ENCODE measurements around the gene CNTN4.

The CNTN4 gene

GRCh38 chr3:2266606-2267005, 167.9 kb downstream of the CNTN4 start:
- no peak for DNase-seq (ENCODE audit: low read depth in 2 of 2)

GRCh38 chr3:2268779-2269178, 170.1 kb downstream of the CNTN4 start:
- DNase-seq (ENCODE audit: low read depth in 2 of 2): no peak

GRCh38 chr3:2274526-2274925, 175.9 kb downstream of the CNTN4 start:
- DNase-seq (ENCODE audit: low read depth in 2 of 2): no peak

GRCh38 chr3:2283818-2284217, 185.2 kb downstream of the CNTN4 start:
- no peak for DNase-seq (ENCODE audit: low read depth in 2 of 2)

- no peak for DNase-seq (ENCODE audit: low read depth in 2 of 2)
Observed at GRCh38 chr3:2300938-2301337, 202.3 kb downstream of the CNTN4 start.

- no peak for DNase-seq (ENCODE audit: low read depth in 2 of 2)
Observed at GRCh38 chr3:2301361-2301760, 202.7 kb downstream of the CNTN4 start.

- DNase-seq (ENCODE audit: low read depth in 2 of 2): no peak
Observed at GRCh38 chr3:2303566-2303965, 204.9 kb downstream of the CNTN4 start.

- no peak for DNase-seq (ENCODE audit: low read depth in 2 of 2)
Observed at GRCh38 chr3:2311022-2311421, 212.4 kb downstream of the CNTN4 start.

- no peak for DNase-seq (ENCODE audit: low read depth in 2 of 2)
Observed at GRCh38 chr3:2317521-2317920, 218.9 kb downstream of the CNTN4 start.

GRCh38 chr3:2334921-2335320, 236.3 kb downstream of the CNTN4 start:
- no peak for DNase-seq (ENCODE audit: low read depth in 2 of 2)

- DNase-seq (ENCODE audit: low read depth in 2 of 2): no peak
Observed at GRCh38 chr3:2343031-2343682, 244.5 kb downstream of the CNTN4 start.

- no peak for DNase-seq (ENCODE audit: low read depth in 2 of 2)
Observed at GRCh38 chr3:2352134-2352762, 253.6 kb downstream of the CNTN4 start.

GRCh38 chr3:2354702-2355101, 256.0 kb downstream of the CNTN4 start:
- no peak for DNase-seq (ENCODE audit: low read depth in 2 of 2)

GRCh38 chr3:2356298-2356950, 257.8 kb downstream of the CNTN4 start:
- DNase-seq (ENCODE audit: low read depth in 2 of 2): no peak

GRCh38 chr3:2360815-2361214, 262.1 kb downstream of the CNTN4 start:
- no peak for DNase-seq (ENCODE audit: low read depth in 2 of 2)

GRCh38 chr3:2362122-2362521, 263.5 kb downstream of the CNTN4 start:
- DNase-seq (ENCODE audit: low read depth in 2 of 2): no peak

- DNase-seq (ENCODE audit: low read depth in 2 of 2): no peak
Observed at GRCh38 chr3:2363854-2364253, 265.2 kb downstream of the CNTN4 start.

GRCh38 chr3:2370317-2370716, 271.7 kb downstream of the CNTN4 start:
- DNase-seq (ENCODE audit: low read depth in 2 of 2): no peak

GRCh38 chr3:2372306-2372705, 273.6 kb downstream of the CNTN4 start:
- DNase-seq (ENCODE audit: low read depth in 2 of 2): no peak

GRCh38 chr3:2375376-2375775, 276.7 kb downstream of the CNTN4 start:
- DNase-seq (ENCODE audit: low read depth in 2 of 2): no peak

- no peak for DNase-seq (ENCODE audit: low read depth in 2 of 2)
Observed at GRCh38 chr3:2377281-2377680, 278.6 kb downstream of the CNTN4 start.

- DNase-seq (ENCODE audit: low read depth in 2 of 2): no peak
Observed at GRCh38 chr3:2390926-2391532, 292.4 kb downstream of the CNTN4 start.

GRCh38 chr3:2391896-2392295, 293.2 kb downstream of the CNTN4 start:
- no peak for DNase-seq (ENCODE audit: low read depth in 2 of 2)
